OCI-LY7 (cell line): ENCODE measurements around the gene NHLRC2. TPM values are rescaled to one million over a fixed set of nuclear protein-coding genes. Genes with fewer than 3 reads are reported as not detected.

Experiments
- BruUV-seq: library from RNA; stranded (reverse); fragments of 400-500 nt; replicated peaks from 2 replicates; lab custom pipeline; 2021; lab: Mats Ljungman, UMichigan
- CTCF ChIA-PET: fragments of 300-600 bp; sonication (Branson Sonifier 250); formaldehyde crosslinking; loops from one replicate; lab custom pipeline; 2022; ENCODE audit warnings: antibody characterized with exemption; ENCODE audit not compliant: unreplicated experiment; lab: Charles Lee
- POLR2A ChIA-PET: fragments of 300-600 bp; sonication (Branson Sonifier 250); formaldehyde crosslinking; loops from one replicate; lab custom pipeline; 2022; ENCODE audit warnings: antibody characterized with exemption; lab: Charles Lee
- DNase-seq: peaks from one replicate; pipeline ENCODE4 v3.0.0-alpha.2; 2015; ENCODE audit warnings: low spot score
- H2AFZ ChIP-seq: fragments of 200-600 bp; sonication (generic), shearing (Covaris generic); 2 replicates; pipeline ENCODE4 v1.6.1; 2014; ENCODE audit warnings: mild to moderate bottlenecking, antibody characterized with exemption, low read length, moderate library complexity
- H3K27ac ChIP-seq: fragments of 200-600 bp; sonication (generic); 2 replicates; pipeline ENCODE4 v1.5.1; 2014; ENCODE audit warnings: mixed run types, low read depth, mild to moderate bottlenecking, moderate library complexity, low read length, inconsistent platforms; ENCODE audit not compliant: poor library complexity, severe bottlenecking
- H3K36me3 ChIP-seq: fragments of 200-600 bp; sonication (generic); 2 replicates; pipeline ENCODE4 v1.6.1; 2014; ENCODE audit warnings: mild to moderate bottlenecking, antibody characterized with exemption, low read length, moderate library complexity, mixed read lengths; ENCODE audit not compliant: insufficient read depth
- H3K4me1 ChIP-seq: fragments of 200-600 bp; sonication (generic); 2 replicates; pipeline ENCODE4 v1.5.1; 2014; ENCODE audit warnings: mild to moderate bottlenecking, low read length; ENCODE audit not compliant: insufficient read depth, poor library complexity, severe bottlenecking
- H3K4me2 ChIP-seq: fragments of 200-600 bp; sonication (generic); 2 replicates; pipeline ENCODE4 v1.6.1; 2014; ENCODE audit warnings: mild to moderate bottlenecking, low read length
- H3K4me3 ChIP-seq: fragments of 200-600 bp; sonication (generic); 2 replicates; pipeline ENCODE4 v1.5.1; 2014; ENCODE audit warnings: mild to moderate bottlenecking, low read depth, low read length; ENCODE audit not compliant: poor library complexity, severe bottlenecking
- H3K79me2 ChIP-seq: fragments of 200-600 bp; sonication (generic); 2 replicates; pipeline ENCODE4 v1.6.1; 2016; ENCODE audit warnings: low read depth, mild to moderate bottlenecking, low read length, moderate library complexity, mixed read lengths; ENCODE audit not compliant: insufficient read depth
- H3K9me2 ChIP-seq: fragments of 200-600 bp; sonication (generic); 2 replicates; pipeline ENCODE4 v1.6.1; 2016; ENCODE audit warnings: mild to moderate bottlenecking, low read length, mixed read lengths; ENCODE audit not compliant: insufficient read depth
- H3K9me3 ChIP-seq: fragments of 200-600 bp; sonication (generic); 2 replicates; pipeline ENCODE4 v1.6.1; 2014; ENCODE audit warnings: mild to moderate bottlenecking, mixed run types, low read length, mixed read lengths
- H4K20me1 ChIP-seq: fragments of 200-600 bp; sonication (generic); 2 replicates; pipeline ENCODE4 v1.6.1; 2014; ENCODE audit warnings: mild to moderate bottlenecking, antibody characterized with exemption, low read length, moderate library complexity, mixed read lengths; ENCODE audit not compliant: insufficient read depth
- CTCF ChIP-seq: fragments of 200-600 bp; sonication (generic); conservative IDR thresholded peaks from 2 replicates; pipeline ENCODE4 v1.5.1; 2014; ENCODE audit warnings: mild to moderate bottlenecking, antibody characterized with exemption, low read length, moderate library complexity, mixed read lengths
- EZH2phosphoT487 ChIP-seq: fragments of 200-600 bp; sonication (generic); IDR thresholded peaks from 2 replicates; pipeline ENCODE4 v1.6.1; 2018; ENCODE audit warnings: low read depth, borderline replicate concordance, mild to moderate bottlenecking, mixed run types, antibody characterized with exemption, low read length, moderate library complexity, mixed read lengths
- intact Hi-C: fragments of 100-400 bp; cut with micrococcal nuclease; formaldehyde crosslinking; loops from one replicate; pipeline ENCODE4 v1.10.0; 2022; ENCODE audit not compliant: unreplicated experiment
- total RNA-seq, 2 experiments: library from RNA; depleted of rRNA in 1 of 2; stranded (reverse); fragments of >200 nt in 1 of 2; shearing (Covaris generic) in 1 of 2; gene quantifications; 2 replicates each; pipeline ENCODE4 v1.2.3, GENCODE V29; 2014 to 2022

Gene NHLRC2
- total RNA-seq, 2 experiments from 2014 or later = 28.6 to 44.5 TPM

DNA sequence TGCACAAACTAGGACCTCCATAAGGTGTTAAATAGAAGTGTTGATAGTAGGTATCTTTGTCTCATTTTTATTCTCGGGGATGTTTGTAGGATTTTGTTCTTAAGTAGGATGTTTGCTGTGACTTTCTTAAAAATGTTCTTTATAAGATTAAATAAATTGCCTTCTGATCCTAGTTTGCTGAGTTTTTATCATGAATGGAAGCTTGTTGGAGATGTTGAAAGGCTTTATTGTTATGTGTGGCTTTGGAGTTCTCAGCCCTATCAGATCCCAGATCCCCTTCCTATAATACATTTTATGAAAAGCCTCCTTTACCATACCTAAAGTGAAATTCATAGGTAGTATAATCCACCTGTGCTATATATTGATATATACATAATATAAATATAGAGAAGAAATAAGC, 40.1 kb downstream of the NHLRC2 start:
- H3K4me1 ChIP-seq = no peaks in the 10 kb centered on the region
- DNase-seq = no peak
- no peaks in the 10 kb centered on the region for H3K9me2 ChIP-seq
- no peak overlapping the region for H3K4me2 ChIP-seq
- no peaks in the 10 kb centered on the region for H3K79me2 ChIP-seq
- ChIA-PET POLR2A (interaction anchor here (1.1 to 1.7 kb wide), 4 partner anchors 12 to 123 kb away, joined by 3 to 4 read pairs (median 3); no protein-coding TSS in a partner anchor), CTCF (no interaction called here)
- no peak overlapping the region for H2AFZ ChIP-seq
- no TSS peak for BruUV-seq
- no peak for TF ChIP-seq CTCF
- no peak for TF ChIP-seq EZH2phosphoT487
- intact Hi-C loops = no loop called here
- H3K4me3 ChIP-seq = no peak overlapping the region
- no peaks in the 10 kb centered on the region for H4K20me1 ChIP-seq
- H3K36me3 ChIP-seq = peaks cover 64% of the 10 kb centered on the region
- peaks cover 9% of the 10 kb centered on the region; the same call in 1 of the 2 replicates for H3K9me3 ChIP-seq
- no peak overlapping the region for H3K27ac ChIP-seq

DNA sequence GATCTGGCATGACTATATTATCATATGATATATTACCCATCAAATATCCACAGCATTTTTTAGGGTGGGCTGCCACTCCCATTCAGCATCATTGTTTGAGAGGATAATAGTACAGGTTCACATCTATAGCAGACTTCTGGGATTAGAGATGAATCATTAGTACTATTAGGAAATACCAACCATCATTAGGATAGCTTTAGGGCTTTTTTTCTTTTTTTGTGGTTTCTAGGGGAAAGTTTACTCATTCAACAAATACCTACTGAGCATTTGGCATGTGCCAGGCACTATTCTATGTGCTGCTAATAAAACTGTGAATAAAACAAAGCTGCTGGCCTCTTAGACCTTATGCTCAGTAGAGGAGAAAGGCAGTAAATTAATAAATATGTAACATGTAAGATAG, 40.6 kb downstream of the NHLRC2 start:
- no peaks in the 10 kb centered on the region for H4K20me1 ChIP-seq
- no peaks in the 10 kb centered on the region for H3K79me2 ChIP-seq
- no peak overlapping the region for H3K4me2 ChIP-seq
- no peak for DNase-seq
- H3K4me3 ChIP-seq = no peak overlapping the region
- no peak overlapping the region for H3K27ac ChIP-seq
- ChIA-PET CTCF (no interaction called here), POLR2A (interaction anchor here (1.1 kb wide), 1 partner anchor 18 kb away, joined by 3 read pairs; no protein-coding TSS in a partner anchor)
- peaks cover 60% of the 10 kb centered on the region for H3K36me3 ChIP-seq
- no peaks in the 10 kb centered on the region for H3K9me2 ChIP-seq
- H2AFZ ChIP-seq = no peak overlapping the region
- intact Hi-C loops = no loop called here
- no TSS peak for BruUV-seq
- peaks cover 7% of the 10 kb centered on the region; the same call in 1 of the 2 replicates for H3K9me3 ChIP-seq
- H3K4me1 ChIP-seq = no peaks in the 10 kb centered on the region
- no peak for TF ChIP-seq EZH2phosphoT487
- TF ChIP-seq CTCF = no peak
